ENCODE data around the gene PLB1.

GRCh38 chr2:28624436-28624792 lies 128.6 kb downstream of the PLB1 start:
- TF ChIP-seq CTCF (conservative IDR thresholded peaks at IDR 0.05; ENCODE audit: low read depth, low read length) (no peak), EZH2 (IDR thresholded peaks at IDR 0.05; ENCODE audit: low read length, unreplicated experiment) (no peak)
